ENCODE data around the gene WDFY2.

DNA sequence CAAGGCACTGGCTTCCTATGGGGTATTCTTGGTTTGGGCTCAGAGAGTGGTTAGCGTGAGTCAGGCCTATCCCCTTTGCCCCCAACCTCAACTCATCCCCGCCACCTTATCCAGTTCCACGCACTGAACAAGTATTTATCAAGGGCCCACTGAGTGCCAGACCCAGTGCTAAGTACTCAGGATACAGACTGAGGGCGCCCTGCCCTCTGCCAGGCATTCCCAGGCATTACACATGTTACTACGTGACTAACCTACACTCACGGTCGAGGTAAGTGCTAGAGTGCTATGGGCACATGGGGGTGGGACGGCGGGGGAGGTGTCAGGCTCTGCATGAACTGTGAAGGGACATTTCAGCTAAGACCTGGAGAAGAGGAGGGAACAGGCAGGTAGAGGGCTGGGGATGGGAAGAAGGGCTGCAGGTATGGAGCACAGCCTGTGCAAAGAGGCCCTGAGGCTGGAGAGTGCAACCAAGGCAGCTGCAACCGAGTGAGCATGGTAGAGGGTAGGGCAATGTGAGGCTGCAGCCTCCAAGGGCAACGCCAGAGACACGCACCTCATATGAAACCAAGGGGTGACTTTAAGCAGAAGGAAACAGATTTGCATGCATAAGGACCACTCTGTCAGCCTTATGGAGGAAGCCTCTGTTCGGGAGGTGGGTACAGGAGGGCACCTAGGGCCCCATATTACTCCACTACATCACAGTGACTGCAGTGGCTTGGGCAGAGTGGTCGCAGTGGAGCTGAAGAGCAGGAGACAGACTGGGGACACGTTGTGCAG is 197.2 kb downstream of the WDFY2 start:
- TF ChIP-seq, protein P1, sequence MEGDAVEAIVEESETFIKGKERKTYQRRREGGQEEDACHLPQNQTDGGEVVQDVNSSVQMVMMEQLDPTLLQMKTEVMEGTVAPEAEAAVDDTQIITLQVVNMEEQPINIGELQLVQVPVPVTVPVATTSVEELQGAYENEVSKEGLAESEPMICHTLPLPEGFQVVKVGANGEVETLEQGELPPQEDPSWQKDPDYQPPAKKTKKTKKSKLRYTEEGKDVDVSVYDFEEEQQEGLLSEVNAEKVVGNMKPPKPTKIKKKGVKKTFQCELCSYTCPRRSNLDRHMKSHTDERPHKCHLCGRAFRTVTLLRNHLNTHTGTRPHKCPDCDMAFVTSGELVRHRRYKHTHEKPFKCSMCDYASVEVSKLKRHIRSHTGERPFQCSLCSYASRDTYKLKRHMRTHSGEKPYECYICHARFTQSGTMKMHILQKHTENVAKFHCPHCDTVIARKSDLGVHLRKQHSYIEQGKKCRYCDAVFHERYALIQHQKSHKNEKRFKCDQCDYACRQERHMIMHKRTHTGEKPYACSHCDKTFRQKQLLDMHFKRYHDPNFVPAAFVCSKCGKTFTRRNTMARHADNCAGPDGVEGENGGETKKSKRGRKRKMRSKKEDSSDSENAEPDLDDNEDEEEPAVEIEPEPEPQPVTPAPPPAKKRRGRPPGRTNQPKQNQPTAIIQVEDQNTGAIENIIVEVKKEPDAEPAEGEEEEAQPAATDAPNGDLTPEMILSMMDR (IDR thresholded peaks at IDR 0.05) = no peak
- TF ChIP-seq MYBL2 (CRISPR knock-in tag; IDR thresholded peaks at IDR 0.05) (no peak), NR2C2 (CRISPR knock-in tag; IDR thresholded peaks at IDR 0.05) (no peak), RELA (CRISPR knock-in tag; IDR thresholded peaks at IDR 0.05; ENCODE audit: borderline replicate concordance) (no peak), ETV6 (CRISPR knock-in tag; IDR thresholded peaks at IDR 0.05) (no peak), NR3C1 (CRISPR knock-in tag; conservative IDR thresholded peaks at IDR 0.05; ENCODE audit: low read depth) (no peak)
- TF ChIP-seq, protein P2, sequence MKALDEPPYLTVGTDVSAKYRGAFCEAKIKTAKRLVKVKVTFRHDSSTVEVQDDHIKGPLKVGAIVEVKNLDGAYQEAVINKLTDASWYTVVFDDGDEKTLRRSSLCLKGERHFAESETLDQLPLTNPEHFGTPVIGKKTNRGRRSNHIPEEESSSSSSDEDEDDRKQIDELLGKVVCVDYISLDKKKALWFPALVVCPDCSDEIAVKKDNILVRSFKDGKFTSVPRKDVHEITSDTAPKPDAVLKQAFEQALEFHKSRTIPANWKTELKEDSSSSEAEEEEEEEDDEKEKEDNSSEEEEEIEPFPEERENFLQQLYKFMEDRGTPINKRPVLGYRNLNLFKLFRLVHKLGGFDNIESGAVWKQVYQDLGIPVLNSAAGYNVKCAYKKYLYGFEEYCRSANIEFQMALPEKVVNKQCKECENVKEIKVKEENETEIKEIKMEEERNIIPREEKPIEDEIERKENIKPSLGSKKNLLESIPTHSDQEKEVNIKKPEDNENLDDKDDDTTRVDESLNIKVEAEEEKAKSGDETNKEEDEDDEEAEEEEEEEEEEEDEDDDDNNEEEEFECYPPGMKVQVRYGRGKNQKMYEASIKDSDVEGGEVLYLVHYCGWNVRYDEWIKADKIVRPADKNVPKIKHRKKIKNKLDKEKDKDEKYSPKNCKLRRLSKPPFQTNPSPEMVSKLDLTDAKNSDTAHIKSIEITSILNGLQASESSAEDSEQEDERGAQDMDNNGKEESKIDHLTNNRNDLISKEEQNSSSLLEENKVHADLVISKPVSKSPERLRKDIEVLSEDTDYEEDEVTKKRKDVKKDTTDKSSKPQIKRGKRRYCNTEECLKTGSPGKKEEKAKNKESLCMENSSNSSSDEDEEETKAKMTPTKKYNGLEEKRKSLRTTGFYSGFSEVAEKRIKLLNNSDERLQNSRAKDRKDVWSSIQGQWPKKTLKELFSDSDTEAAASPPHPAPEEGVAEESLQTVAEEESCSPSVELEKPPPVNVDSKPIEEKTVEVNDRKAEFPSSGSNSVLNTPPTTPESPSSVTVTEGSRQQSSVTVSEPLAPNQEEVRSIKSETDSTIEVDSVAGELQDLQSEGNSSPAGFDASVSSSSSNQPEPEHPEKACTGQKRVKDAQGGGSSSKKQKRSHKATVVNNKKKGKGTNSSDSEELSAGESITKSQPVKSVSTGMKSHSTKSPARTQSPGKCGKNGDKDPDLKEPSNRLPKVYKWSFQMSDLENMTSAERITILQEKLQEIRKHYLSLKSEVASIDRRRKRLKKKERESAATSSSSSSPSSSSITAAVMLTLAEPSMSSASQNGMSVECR (CRISPR knock-in tag; IDR thresholded peaks at IDR 0.05; ENCODE audit: borderline replicate concordance) = no peak
- TF ChIP-seq, protein P3, sequence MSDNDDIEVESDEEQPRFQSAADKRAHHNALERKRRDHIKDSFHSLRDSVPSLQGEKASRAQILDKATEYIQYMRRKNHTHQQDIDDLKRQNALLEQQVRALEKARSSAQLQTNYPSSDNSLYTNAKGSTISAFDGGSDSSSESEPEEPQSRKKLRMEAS (CRISPR knock-in tag; IDR thresholded peaks at IDR 0.05) = no peak

All from WTC11 (cell line).